Calu3 (cell line): Measurements from ENCODE around the gene VEGFB. TPM values are rescaled to one million over a fixed set of nuclear protein-coding genes. Genes with fewer than 3 reads are reported as not detected.

Experiments used
- BruUV-seq: library from RNA; stranded (reverse); fragments of 400-500 nt; replicated peaks from 2 replicates; lab custom pipeline; 2021; lab: Mats Ljungman, UMichigan
- CTCF ChIA-PET: fragments of 300-600 bp; sonication (Branson Sonifier 250); formaldehyde crosslinking; loops from one replicate; lab custom pipeline; 2022; ENCODE audit warnings: antibody characterized with exemption; lab: Charles Lee
- DNase-seq: peaks from one replicate; pipeline ENCODE4 v3.0.0; 2022
- H3K27ac Mint-ChIP-seq: one replicate; pipeline ENCODE4 v1.8.0; 2022; ENCODE audit warnings: mixed read lengths; ENCODE audit not compliant: unreplicated experiment
- H3K27me3 Mint-ChIP-seq: one replicate; pipeline ENCODE4 v1.8.0; 2022; ENCODE audit warnings: mixed read lengths; ENCODE audit not compliant: unreplicated experiment
- H3K36me3 Mint-ChIP-seq: one replicate; pipeline ENCODE4 v1.8.0; 2022; ENCODE audit warnings: mild to moderate bottlenecking, moderate library complexity, mixed read lengths; ENCODE audit not compliant: insufficient read depth, unreplicated experiment
- H3K4me1 Mint-ChIP-seq: one replicate; pipeline ENCODE4 v1.8.0; 2022; ENCODE audit warnings: mild to moderate bottlenecking, low read depth, mixed read lengths; ENCODE audit not compliant: unreplicated experiment
- H3K4me3 Mint-ChIP-seq: one replicate; pipeline ENCODE4 v1.8.0; 2022; ENCODE audit warnings: mild to moderate bottlenecking, low read depth, moderate library complexity, mixed read lengths; ENCODE audit not compliant: unreplicated experiment
- H3K9me3 Mint-ChIP-seq: one replicate; pipeline ENCODE4 v1.8.0; 2022; ENCODE audit warnings: low read depth, mixed read lengths; ENCODE audit not compliant: unreplicated experiment
- intact Hi-C: fragments of 100-400 bp; cut with micrococcal nuclease; formaldehyde crosslinking; loops from one replicate; pipeline ENCODE4 v1.10.0; 2022; ENCODE audit not compliant: unreplicated experiment
- total RNA-seq: library from RNA; stranded (reverse); gene quantifications from 2 replicates; pipeline ENCODE4 v1.2.3, GENCODE V29; 2022
- TF ChIP-seq, protein P1 (sequence below): fragments of 200-600 bp; IDR thresholded peaks from one replicate; pipeline ENCODE4 v1.8.0; 2022; ENCODE audit warnings: antibody characterized with exemption; ENCODE audit not compliant: unreplicated experiment

Gene VEGFB
- total RNA-seq, 1 experiment from 2014 or later = 91.5 TPM

DNA sequence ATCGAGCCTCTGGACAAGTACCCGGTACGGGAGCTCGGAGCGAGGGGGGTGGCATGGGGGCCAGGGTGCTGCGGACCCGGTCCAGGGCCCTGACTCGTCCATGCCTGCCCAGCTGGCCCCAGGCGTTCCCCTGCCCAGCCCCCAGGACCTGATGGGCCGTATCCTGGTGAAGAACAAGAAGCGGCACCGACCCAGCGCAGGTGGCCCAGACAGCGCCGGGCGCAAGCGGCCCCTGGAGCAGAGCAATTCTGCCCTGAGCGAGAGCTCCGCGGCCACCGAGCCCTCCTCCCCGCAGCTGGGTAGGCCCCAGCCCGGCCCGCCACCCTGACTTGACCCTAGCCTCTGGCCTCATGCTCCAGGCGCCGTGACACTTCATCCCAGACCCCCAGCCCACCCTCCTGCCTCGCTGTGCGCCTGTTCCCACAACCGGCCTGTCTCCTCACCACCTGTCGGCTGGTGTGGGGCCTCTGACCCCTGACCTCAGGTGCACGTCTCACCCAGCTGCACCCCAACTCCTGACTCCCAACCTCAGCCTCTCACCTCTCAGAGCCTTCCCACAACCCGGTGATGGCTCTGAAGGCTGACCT, 24.7 kb downstream of the VEGFB start:
- no peak for DNase-seq
- H3K36me3 Mint-ChIP-seq = peaks cover 36% of the 10 kb centered on the region
- H3K4me3 Mint-ChIP-seq = no peak overlapping the region
- H3K4me1 Mint-ChIP-seq = no peaks in the 10 kb centered on the region
- TF ChIP-seq, protein P1, sequence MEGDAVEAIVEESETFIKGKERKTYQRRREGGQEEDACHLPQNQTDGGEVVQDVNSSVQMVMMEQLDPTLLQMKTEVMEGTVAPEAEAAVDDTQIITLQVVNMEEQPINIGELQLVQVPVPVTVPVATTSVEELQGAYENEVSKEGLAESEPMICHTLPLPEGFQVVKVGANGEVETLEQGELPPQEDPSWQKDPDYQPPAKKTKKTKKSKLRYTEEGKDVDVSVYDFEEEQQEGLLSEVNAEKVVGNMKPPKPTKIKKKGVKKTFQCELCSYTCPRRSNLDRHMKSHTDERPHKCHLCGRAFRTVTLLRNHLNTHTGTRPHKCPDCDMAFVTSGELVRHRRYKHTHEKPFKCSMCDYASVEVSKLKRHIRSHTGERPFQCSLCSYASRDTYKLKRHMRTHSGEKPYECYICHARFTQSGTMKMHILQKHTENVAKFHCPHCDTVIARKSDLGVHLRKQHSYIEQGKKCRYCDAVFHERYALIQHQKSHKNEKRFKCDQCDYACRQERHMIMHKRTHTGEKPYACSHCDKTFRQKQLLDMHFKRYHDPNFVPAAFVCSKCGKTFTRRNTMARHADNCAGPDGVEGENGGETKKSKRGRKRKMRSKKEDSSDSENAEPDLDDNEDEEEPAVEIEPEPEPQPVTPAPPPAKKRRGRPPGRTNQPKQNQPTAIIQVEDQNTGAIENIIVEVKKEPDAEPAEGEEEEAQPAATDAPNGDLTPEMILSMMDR = no peak
- no peak overlapping the region for H3K27ac Mint-ChIP-seq
- H3K9me3 Mint-ChIP-seq = no peaks in the 10 kb centered on the region
- no TSS peak for BruUV-seq
- CTCF ChIA-PET = no interaction called here
- H3K27me3 Mint-ChIP-seq = no peaks in the 10 kb centered on the region
- intact Hi-C loops = no loop called here

DNA sequence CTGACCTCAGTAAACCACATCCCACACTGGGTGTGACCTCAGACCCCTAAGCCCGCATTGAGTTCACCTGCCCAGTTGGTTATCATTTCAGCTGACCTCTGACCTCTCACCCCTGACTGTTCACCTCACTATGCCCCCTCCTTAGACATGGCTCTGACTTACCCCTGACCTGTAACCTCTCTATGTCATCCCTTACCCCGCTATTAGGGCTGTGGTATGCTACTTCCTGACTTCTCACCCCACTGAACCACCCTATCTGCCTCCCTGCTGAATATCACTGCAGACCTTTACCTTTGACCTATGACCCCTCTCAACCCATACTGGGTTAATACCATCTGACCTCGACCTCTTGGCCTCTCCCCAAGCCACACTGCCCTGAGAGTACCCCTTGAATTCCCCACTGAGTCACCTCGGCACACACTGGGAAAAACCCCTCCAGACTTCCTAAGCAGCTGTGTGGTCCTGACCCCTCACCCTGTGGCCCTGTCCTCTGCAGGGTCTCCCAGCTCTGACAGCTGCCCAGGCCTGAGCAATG, 25.2 kb downstream of the VEGFB start:
- DNase-seq = no peak
- no peak overlapping the region for H3K27ac Mint-ChIP-seq
- no TSS peak for BruUV-seq
- peaks cover 36% of the 10 kb centered on the region for H3K36me3 Mint-ChIP-seq
- TF ChIP-seq, protein P1 = no peak
- no peaks in the 10 kb centered on the region for H3K27me3 Mint-ChIP-seq
- H3K4me3 Mint-ChIP-seq = no peak overlapping the region
- H3K9me3 Mint-ChIP-seq = no peaks in the 10 kb centered on the region
- intact Hi-C loops = no loop called here
- CTCF ChIA-PET = no interaction called here
- no peaks in the 10 kb centered on the region for H3K4me1 Mint-ChIP-seq

DNA sequence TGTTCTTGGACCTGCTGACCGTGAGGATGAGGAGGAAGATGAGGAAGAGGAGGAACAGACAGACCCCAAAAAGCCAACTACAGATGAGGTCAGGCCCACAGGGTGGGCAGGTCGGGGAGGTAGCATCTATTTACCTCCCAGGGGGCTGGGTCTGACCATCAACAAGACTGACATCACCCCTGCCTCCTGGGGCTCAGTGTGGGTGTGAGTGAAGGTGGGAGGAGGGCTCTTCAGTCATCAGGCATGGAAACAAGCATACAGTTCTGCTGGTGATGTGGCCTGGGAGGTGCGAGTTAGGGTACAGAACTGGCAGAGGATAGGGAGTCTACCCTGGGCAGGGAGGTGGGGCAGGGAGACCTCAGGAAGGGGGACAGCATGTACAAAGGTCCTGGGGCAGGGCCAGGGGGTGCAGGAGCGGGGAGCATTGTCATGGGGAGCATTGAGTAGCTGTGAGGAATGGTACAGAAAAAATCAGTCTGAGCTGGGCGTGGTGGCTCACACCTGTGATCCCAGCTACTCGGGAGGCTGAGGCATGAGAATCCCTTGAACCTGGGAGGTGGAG, 25.8 kb downstream of the VEGFB start:
- Mint-ChIP-seq H3K4me3 (no peak overlapping the region), H3K27me3 (no peaks in the 10 kb centered on the region), H3K36me3 (peaks cover 30% of the 10 kb centered on the region), H3K4me1 (no peaks in the 10 kb centered on the region), H3K9me3 (no peaks in the 10 kb centered on the region), H3K27ac (no peak overlapping the region)
- DNase-seq = no peak
- CTCF ChIA-PET = interaction anchor here (0.7 to 0.8 kb wide), 2 partner anchors 9 to 189 kb away, joined by 3 read pairs; no protein-coding TSS in a partner anchor
- intact Hi-C loops = no loop called here
- TF ChIP-seq, protein P1 = no peak
- no TSS peak for BruUV-seq

DNA sequence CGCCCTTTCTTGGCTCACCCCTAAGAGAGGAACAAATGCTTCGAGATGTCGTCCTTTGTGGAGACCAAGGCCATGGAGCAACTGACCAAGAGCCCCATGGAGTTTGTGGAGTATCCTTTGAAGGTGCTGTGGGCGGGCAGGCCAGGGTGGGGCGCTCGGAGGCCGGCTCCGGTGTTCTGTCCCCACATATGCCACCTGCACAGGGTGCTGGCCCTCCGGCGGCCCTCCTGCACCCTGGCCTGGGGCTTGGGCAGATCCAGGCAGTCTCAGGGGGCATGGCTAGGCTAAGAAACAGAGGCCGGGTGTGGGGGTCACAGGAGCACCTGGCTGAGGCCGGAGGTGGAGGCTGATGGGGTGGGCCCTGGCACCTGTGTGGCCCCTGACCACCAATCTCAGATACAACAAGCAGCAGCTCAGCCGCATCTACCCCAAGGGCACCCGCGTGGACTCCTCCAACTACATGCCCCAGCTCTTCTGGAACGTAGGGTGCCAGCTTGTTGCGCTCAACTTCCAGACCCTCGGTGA, 27.2 kb downstream of the VEGFB start:
- no peak for DNase-seq
- no TSS peak for BruUV-seq
- no peaks in the 10 kb centered on the region for H3K9me3 Mint-ChIP-seq
- peaks cover 38% of the 10 kb centered on the region for H3K36me3 Mint-ChIP-seq
- intact Hi-C loops = no loop called here
- H3K4me3 Mint-ChIP-seq = no peak overlapping the region
- no peak overlapping the region for H3K27ac Mint-ChIP-seq
- CTCF ChIA-PET = no interaction called here
- H3K4me1 Mint-ChIP-seq = no peaks in the 10 kb centered on the region
- H3K27me3 Mint-ChIP-seq = no peaks in the 10 kb centered on the region
- TF ChIP-seq, protein P1 = no peak
